HG03064 (cell line): Measurements from ENCODE around the gene ATP6V0D1.
"Not testable (repeated sequence)": the region's sequence is repeated elsewhere in the genome, so short reads cannot be mapped to it uniquely, and the experiment has no call there.

ENCODE experiments used
- ATAC-seq: cut with Tn5 transposase; IDR thresholded peaks from one replicate; pipeline ENCODE4 v1.9.1; 2021; ENCODE audit warnings: low read depth; ENCODE audit not compliant: unreplicated experiment

ATP6V0D1 gene

DNA sequence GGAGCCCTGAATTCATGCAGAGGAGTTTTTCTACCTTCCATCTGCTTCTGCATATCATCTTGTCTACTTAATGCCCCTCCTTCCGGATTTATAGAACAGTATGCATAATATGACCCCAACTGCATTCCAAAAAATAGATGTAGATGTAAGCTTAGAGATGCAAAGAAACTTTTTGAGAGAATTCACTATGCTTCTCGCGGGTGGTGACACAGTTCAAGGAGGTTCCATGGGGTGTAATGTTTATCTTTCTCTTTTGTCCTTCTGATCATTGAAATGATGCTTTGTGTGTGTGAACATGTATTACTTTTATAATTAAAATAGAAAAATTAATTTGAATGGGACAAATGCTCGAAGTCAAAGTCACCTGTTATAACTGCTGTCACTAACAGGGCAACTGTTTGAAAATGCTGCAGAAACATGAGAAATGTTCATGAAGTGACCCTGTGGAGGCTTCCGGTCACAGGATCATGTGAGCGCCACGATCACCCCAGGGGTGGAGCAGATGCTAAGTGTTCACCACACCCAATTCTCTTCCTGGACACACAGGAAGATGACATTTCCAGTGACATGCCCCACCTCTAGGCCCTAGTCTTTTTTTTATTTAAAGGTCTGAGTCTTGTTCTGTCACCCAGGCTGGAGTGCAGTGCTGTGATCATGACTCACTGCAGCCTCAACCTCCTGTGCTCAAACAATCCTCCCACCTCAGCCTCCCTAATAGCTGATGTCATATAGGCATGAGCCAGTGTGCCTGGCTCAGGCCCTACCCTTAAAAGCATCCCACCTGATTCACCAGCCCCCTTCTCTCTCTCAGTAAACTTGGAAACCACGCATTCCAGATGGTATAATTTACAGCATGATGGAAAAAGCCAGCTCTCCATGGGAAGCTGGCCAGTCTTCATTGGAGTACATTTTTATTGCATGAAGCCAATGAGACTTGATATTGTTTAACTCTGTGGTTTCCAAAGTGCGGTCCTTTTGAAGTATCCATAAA lies 23.4 kb upstream of the ATP6V0D1 start:
- no peak for ATAC-seq

GRCh38 chr16:67499106-67499505 lies 18.1 kb upstream of the ATP6V0D1 start:
- ATAC-seq, result no peak

DNA sequence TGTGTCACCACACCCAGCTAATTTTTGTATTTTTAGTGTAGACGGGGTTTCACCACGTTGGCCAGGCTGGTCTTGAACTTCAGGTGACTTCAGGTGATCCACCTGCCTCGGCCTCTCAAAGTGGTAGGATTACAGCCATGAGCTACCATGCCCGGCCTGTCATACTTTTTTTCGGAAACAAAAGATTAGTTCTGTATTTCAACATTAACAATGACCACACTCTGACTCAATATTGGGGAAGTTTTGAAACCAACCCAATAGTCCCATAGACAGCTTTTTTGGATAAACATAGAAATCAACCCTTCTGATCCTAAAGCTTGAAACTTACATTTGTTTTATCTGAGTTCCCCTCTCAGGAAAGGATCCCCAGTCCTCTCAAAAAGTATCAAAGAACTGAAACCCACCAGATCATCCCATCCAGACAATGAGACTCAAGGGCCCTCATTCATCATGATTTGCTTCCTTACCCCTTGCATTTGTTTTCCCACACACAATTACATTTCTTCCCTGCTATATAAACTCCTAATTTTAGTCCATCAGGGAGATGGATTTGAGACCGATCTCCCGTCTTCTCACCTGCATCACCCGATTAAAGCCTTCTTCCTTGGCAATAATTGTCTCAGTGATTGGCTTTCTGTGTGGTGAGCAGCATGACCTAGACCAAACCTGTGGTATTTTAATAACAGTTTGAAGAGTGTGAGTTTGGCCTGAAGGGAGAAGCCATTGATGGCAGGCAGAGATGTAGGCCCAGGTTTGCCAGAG lies 9.6 kb upstream of the ATP6V0D1 start:
- no peak for ATAC-seq

DNA sequence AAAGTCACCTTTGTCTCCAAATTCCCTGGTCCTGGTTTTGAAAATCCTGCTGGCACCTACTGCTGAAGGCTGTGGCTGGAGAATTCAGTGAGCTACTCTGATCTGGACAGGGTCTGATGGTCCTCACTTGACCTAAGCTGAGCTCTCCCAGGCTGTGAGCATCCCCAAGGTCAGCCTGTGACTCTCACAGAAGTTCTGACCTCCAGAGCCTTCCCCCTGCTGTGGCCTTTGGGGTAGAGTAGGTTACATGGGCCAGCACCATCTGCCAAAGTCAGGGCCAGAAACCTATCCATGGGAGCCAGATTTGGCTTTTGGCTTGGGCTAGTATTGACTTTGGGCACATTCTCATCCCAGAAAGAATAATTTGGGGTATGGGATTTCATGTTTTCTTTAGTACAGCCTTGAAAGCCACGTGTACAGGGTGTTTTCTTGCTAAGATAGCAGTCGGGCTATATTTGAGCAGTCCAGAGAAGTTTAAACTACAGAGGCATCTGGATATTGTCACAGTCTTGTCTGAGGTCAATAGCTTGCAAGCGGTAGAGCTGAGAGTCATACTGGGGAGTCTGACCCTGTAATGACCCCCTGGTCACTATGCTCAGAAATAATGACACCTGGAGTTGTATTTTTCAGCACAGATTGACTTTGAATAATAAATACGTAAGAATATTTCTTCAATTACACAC lies 8.6 kb upstream of the ATP6V0D1 start:
- ATAC-seq, result no peak

- ATAC-seq, result not testable (repeated sequence)
These were observed 6.6 kb upstream of the ATP6V0D1 start for GRCh38 chr16:67487561-67487960.

DNA sequence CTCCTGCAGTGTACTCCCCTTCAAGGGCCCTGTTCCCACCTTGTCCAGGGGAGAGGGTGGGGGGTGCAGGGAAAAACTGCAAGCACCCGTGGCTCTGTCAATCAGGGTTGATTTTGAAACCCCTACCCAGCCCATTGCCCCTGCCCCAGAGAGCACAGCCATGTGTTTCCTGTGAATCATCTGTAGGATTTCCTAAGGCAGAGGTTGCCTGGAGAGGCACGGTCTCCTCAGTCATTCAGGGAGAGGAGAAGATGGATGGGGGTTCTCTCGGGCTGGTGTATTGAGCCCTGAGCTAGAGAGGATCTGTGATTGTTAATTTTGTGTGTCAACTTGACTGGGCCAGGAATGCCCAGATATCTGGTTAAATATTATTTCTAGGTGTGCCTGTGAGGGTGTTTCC lies 5.8 kb upstream of the ATP6V0D1 start:
- no peak for ATAC-seq

DNA sequence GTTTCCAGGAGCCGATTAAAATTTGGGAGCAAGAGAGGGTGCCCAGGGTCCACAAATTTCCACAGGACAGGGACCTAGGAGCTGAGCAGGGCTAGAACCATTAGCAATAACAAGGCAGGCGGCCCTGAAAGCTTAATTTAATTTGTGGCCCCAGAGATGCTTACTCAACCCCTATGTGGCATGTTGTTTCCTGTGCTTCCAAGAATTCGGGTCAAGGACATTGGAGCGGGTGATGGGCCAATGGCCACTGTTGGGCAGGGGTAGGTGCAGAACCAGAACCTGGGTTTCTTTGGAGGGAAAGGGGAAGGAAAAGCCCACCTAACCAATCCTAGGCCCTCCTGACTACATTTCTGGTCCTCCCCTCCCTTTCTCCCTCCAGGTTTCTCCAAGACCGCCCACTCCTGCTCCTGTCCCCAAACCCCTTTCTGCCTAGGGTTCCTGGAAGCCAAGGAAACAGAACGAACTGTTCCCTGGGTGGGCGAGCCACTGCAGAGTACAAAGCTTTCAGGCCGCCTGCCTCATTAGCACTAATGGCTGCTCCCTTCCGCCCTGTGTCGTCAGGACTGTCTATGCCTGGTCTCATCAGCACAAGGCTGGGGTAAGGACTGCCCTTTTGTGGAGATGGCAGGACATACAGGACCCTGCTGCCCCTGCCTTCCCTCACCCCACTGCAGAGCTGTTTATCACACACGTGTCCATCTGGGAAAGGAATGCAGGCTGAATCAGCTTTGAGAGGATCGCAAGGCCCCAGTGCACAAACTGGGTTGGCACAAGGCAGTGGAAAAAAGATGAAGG lies 3.0 kb upstream of the ATP6V0D1 start:
- ATAC-seq, result no peak

GRCh38 chr16:67483150-67483549 lies 2.2 kb upstream of the ATP6V0D1 start, which contains the start of gene AGRP:
Gene AGRP (minus strand): TSS chr16:67483547. CDS start chr16:67483398, 149 bp downstream.
- ATAC-seq, result no peak

GRCh38 chr16:67482233-67482924 lies 1.4 kb upstream of the ATP6V0D1 start:
- ATAC-seq, result no peak

- ATAC-seq, result no peak
These were observed 740 bp upstream of the ATP6V0D1 start for GRCh38 chr16:67481561-67482232.

GRCh38 chr16:67477960-67478554 lies 2.9 kb downstream of the ATP6V0D1 start:
- no peak for ATAC-seq

DNA sequence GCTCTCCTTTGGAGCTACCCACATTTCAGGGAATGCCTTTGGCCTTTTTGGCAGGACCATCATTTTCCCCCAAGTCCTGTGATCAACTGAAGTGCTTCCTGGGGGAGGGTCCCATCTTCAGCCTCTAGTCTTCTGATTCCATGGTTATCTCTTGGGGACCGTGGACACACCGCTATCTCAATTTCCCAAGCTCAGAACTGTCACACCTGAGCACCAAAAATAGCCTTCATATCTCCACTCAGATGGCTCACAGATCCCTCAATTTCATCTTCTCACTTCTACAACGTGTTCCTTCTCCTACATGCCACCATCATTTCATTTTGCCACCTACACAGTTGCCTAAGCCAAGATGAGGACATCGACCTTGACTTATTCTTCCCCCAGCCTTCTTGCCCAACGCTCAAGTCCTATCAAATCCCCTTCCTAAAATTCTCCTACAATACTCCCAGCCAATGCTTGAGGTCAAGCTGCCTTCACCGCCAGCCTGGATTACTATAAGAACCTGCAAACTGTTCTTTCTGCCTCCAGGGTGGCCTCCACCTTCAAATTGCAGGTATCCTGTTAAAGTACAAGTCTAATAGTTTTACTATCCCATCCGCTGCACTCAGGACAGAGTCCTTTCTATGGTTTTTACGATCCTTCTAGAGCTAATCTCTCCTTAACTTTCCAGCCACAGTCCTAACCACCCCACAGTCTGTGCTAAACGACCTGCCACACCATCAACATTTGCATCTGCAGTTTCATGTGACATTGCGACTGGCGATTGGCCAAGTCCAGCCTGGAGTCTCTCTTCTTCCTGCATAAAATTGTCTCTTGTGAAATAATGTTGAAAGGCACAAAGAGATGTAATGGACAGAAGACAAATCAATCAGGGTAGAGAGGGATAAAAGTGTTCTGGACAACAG lies 6.2 kb downstream of the ATP6V0D1 start:
- no peak for ATAC-seq

DNA sequence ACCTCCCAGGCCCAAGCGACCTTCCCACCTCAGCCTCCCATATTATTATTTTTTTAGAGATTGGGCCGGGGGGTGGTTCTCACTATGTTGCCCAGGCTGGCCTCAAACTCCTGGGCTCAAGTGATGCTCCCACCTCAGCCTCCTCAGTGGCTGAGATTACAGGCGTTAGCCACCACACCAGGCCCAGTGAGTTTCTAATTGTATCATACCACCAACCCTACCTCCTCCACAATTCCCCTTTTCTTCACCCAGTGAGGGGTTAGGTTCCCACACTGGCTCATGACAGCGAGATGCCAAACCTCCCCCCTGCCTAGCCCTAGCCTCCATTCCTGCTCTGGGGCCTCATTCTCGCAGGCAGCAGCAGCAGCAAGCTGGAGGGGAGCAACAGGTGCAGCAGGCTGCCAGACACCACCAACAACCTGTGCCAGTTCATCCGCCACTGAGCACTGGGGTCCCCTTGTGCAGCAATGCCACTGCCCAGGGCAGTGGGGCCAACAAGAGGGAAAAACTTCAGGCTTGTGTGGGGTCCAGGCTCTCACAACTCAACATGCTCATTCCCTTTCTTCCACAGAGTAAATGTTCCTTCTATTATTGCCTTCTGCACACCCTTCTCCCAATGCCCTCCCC lies 9.1 kb downstream of the ATP6V0D1 start:
- ATAC-seq, result no peak

GRCh38 chr16:67470359-67470758 lies 10.6 kb downstream of the ATP6V0D1 start:
- no peak for ATAC-seq

DNA sequence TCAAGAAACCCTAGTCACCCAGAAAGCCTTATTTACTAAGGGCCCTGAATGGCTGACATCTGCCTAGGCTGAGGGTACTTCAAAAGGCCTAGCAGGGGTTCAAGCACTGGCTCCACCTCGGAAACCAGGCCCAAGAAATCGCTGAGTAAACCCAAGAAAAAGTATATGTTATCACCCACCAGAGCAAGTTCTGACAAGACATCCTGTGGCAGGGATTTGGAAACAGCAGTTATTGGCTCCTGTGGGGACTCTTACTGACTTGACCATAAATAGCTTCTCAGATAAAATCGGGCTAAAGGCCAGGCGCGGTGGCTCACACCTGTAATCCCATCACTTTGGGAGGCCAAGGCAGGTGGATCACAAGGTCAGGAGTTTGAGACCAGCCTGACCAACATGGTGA lies 12.2 kb downstream of the ATP6V0D1 start:
- no peak for ATAC-seq

- ATAC-seq, result no peak
These were observed 14.4 kb downstream of the ATP6V0D1 start for GRCh38 chr16:67466581-67466980.

- no peak for ATAC-seq
These were observed 16.4 kb downstream of the ATP6V0D1 start for GRCh38 chr16:67464565-67464964.
